Measurements from ENCODE around the gene RDM1.

The RDM1 gene

GRCh38 chr17:35877345-35878029 lies 53.1 kb downstream of the RDM1 start:
- no peak for DNase-seq (ENCODE audit: low read depth, low spot score)
- CTCF ChIA-PET = no interaction called here
- POLR2A ChIA-PET = interaction anchor here (0.6 kb wide), 2 partner anchors 36 to 937 kb away, joined by 3 to 4 read pairs; no protein-coding TSS in a partner anchor
- TF ChIP-seq CTCF (IDR thresholded peaks at IDR 0.05; ENCODE audit: insufficient read depth, low read length, missing control alignments) = no peak
- no peak overlapping the region for H3K4me3 ChIP-seq (ENCODE audit: low read depth, low read length)

- DNase-seq (ENCODE audit: low read depth, low spot score) = no peak
- ChIA-PET POLR2A (interaction anchor here (0.6 kb wide), 1 partner anchor 35 kb away, joined by 3 read pairs; no protein-coding TSS in a partner anchor), CTCF (no interaction called here)
- no peak for TF ChIP-seq CTCF (IDR thresholded peaks at IDR 0.05; ENCODE audit: insufficient read depth, low read length, missing control alignments)
- no peak overlapping the region for H3K4me3 ChIP-seq (ENCODE audit: low read depth, low read length)
These were observed 54.0 kb downstream of the RDM1 start for GRCh38 chr17:35876534-35876933.

GRCh38 chr17:35875800-35876139 lies 54.8 kb downstream of the RDM1 start:
- ChIA-PET POLR2A (no interaction called here), CTCF (no interaction called here)
- no peak for DNase-seq (ENCODE audit: low read depth, low spot score)
- no peak overlapping the region for H3K4me3 ChIP-seq (ENCODE audit: low read depth, low read length)
- TF ChIP-seq CTCF (IDR thresholded peaks at IDR 0.05; ENCODE audit: insufficient read depth, low read length, missing control alignments) = no peak

- no peak for DNase-seq (ENCODE audit: low read depth, low spot score)
- POLR2A ChIA-PET = no interaction called here
- H3K4me3 ChIP-seq (ENCODE audit: low read depth, low read length) = no peak overlapping the region
- no peak for TF ChIP-seq CTCF (IDR thresholded peaks at IDR 0.05; ENCODE audit: insufficient read depth, low read length, missing control alignments)
- CTCF ChIA-PET = no interaction called here
These were observed 55.3 kb downstream of the RDM1 start for GRCh38 chr17:35875072-35875799.

GRCh38 chr17:35872196-35872980 lies 58.2 kb downstream of the RDM1 start:
- ChIA-PET POLR2A (no interaction called here), CTCF (interaction anchor here (1.5 to 1.6 kb wide), 2 partner anchors 15 to 23 kb away, joined by 5 to 7 read pairs; no protein-coding TSS in a partner anchor)
- no peak overlapping the region for H3K4me3 ChIP-seq (ENCODE audit: low read depth, low read length)
- DNase-seq (ENCODE audit: low read depth, low spot score) = no peak
- no peak for TF ChIP-seq CTCF (IDR thresholded peaks at IDR 0.05; ENCODE audit: insufficient read depth, low read length, missing control alignments)
